Measurements from ENCODE around the gene FGF11. TPM values are rescaled to one million over a fixed set of nuclear protein-coding genes. Genes with fewer than 3 reads are reported as not detected.

FGF11 gene
- total and polyA plus RNA-seq, 2 donors (not counting 3 experiments of a cell fraction or from before 2014, with no cell fraction given), result 0.70 TPM; not detected in 1

GRCh38 chr17:7425316-7425715 is 14.0 kb upstream of the FGF11 start, which contains the start of gene SPEM2:
TSS of gene SPEM2 (plus strand) at chr17:7425616. CDS start at chr17:7425689, 73 bp downstream.
- H4K20me1 ChIP-seq (replicated peaks; ENCODE audit: control insufficient read depth, extremely low read depth, insufficient read depth, low read length), result no peaks in the 10 kb centered on the region
- H3K9ac ChIP-seq (replicated peaks; ENCODE audit: extremely low read depth, insufficient read depth, low read length), result no peak within 1 kb of the TSS
- no peak within 1 kb of the TSS for H3K4me3 ChIP-seq (replicated peaks in 1 of 3; ENCODE audit: insufficient read depth in 1 of 3, low read depth in 1 of 3, low read length in 3 of 3)
- CTCF ChIA-PET, result interaction anchor here (2.2 kb wide), 1 partner anchor 69 kb away, joined by 5 read pairs; no protein-coding TSS in a partner anchor
- intact Hi-C loops (cut with micrococcal nuclease) (no loop called here), dilution Hi-C loops (cut with MboI; ENCODE audit: extremely low pct_ligation_motif_present, low sequenced_read_pairs) (no loop called here)
- H3K36me3 ChIP-seq (ENCODE audit: control insufficient read depth in 2 of 2, extremely low read depth in 1 of 2, insufficient read depth in 2 of 2, low read length in 2 of 2), result no peaks in the 10 kb centered on the region
- no peaks in the 10 kb centered on the region for H3K9me3 ChIP-seq (replicated peaks; ENCODE audit: control insufficient read depth, insufficient read depth, low read length)
- TF ChIP-seq GATA2 (IDR thresholded peaks at IDR 0.05; ENCODE audit: insufficient read depth, insufficient read length, low read depth, low read length), result no peak
- TF ChIP-seq JUN (IDR thresholded peaks at IDR 0.05; ENCODE audit: borderline replicate concordance, insufficient read depth, insufficient read length, low read depth), result no peak
- no peak within 1 kb of the TSS for H2AFZ ChIP-seq (ENCODE audit: low read depth, low read length)
- no peaks in the 10 kb centered on the region for H3K27me3 ChIP-seq (ENCODE audit: control insufficient read depth in 2 of 2, insufficient read depth in 2 of 2, low read length in 2 of 2)
- H3K4me1 ChIP-seq (ENCODE audit: control insufficient read depth, extremely low read depth, insufficient read depth, low read length), result no peaks in the 10 kb centered on the region
- H3K4me2 ChIP-seq (ENCODE audit: insufficient read depth, low read length), result no peak within 1 kb of the TSS
- BruUV-seq (replicated peaks), result no TSS peak
- H3K9me1 ChIP-seq (replicated peaks; ENCODE audit: control insufficient read depth, extremely low read depth, insufficient read depth, low read length), result no peaks in the 10 kb centered on the region
- DNase-seq (ENCODE audit: low read depth, low spot score) (no peak), FAIRE-seq (no peak)
- H3K79me2 ChIP-seq (ENCODE audit: control insufficient read depth, insufficient read depth, low read length), result no peaks in the 10 kb centered on the region
- no peak within 1 kb of the TSS for H3K27ac ChIP-seq (ENCODE audit: insufficient read depth, low read depth, low read length)
- POLR2A ChIA-PET, result no interaction called here

GRCh38 chr17:7425756-7426155 is 13.6 kb upstream of the FGF11 start:
- DNase-seq (ENCODE audit: low read depth, low spot score) (no peak), FAIRE-seq (no peak)
- no peaks in the 10 kb centered on the region for H3K27me3 ChIP-seq (ENCODE audit: control insufficient read depth in 2 of 2, insufficient read depth in 2 of 2, low read length in 2 of 2)
- H3K9me3 ChIP-seq (replicated peaks; ENCODE audit: control insufficient read depth, insufficient read depth, low read length), result no peaks in the 10 kb centered on the region
- no peaks in the 10 kb centered on the region for H3K4me1 ChIP-seq (ENCODE audit: control insufficient read depth, extremely low read depth, insufficient read depth, low read length)
- ChIA-PET POLR2A (no interaction called here), CTCF (interaction anchor here (2.2 kb wide), 1 partner anchor 70 kb away, joined by 5 read pairs; no protein-coding TSS in a partner anchor)
- H3K9ac ChIP-seq (replicated peaks; ENCODE audit: extremely low read depth, insufficient read depth, low read length), result no peak overlapping the region
- no peak for TF ChIP-seq EZH2 (IDR thresholded peaks at IDR 0.05; ENCODE audit: borderline replicate concordance, low read depth, low read length, severe bottlenecking)
- no peak for TF ChIP-seq GATA2 (IDR thresholded peaks at IDR 0.05; ENCODE audit: insufficient read depth, insufficient read length, low read depth, low read length)
- TF ChIP-seq POLR2AphosphoS5 (IDR thresholded peaks at IDR 0.05; ENCODE audit: insufficient read depth, low read depth, low read length), result no peak
- TF ChIP-seq JUN (IDR thresholded peaks at IDR 0.05; ENCODE audit: borderline replicate concordance, insufficient read depth, insufficient read length, low read depth), result no peak
- no peak for TF ChIP-seq CTCF (IDR thresholded peaks at IDR 0.05; ENCODE audit: extremely low read depth in 1 of 2, insufficient read depth in 1 of 2, low read depth in 1 of 2, low read length in 2 of 2)
- TF ChIP-seq MAX (IDR thresholded peaks at IDR 0.05; ENCODE audit: insufficient read depth, insufficient read length), result no peak
- no peak for TF ChIP-seq FOS (IDR thresholded peaks at IDR 0.05; ENCODE audit: borderline replicate concordance, insufficient read depth, low read length)
- no peak for TF ChIP-seq POLR2A (IDR thresholded peaks at IDR 0.05; ENCODE audit: low read depth, low read length)
- TF ChIP-seq MYC (IDR thresholded peaks at IDR 0.05; ENCODE audit: low read depth, low read length), result no peak
- no peak overlapping the region for H3K27ac ChIP-seq (ENCODE audit: insufficient read depth, low read depth, low read length)
- H3K9me1 ChIP-seq (replicated peaks; ENCODE audit: control insufficient read depth, extremely low read depth, insufficient read depth, low read length), result no peaks in the 10 kb centered on the region
- H3K79me2 ChIP-seq (ENCODE audit: control insufficient read depth, insufficient read depth, low read length), result no peaks in the 10 kb centered on the region
- dilution Hi-C loops (cut with MboI; ENCODE audit: extremely low pct_ligation_motif_present, low sequenced_read_pairs), result no loop called here
- H3K4me3 ChIP-seq (replicated peaks in 1 of 3; ENCODE audit: insufficient read depth in 1 of 3, low read depth in 1 of 3, low read length in 3 of 3), result no peak overlapping the region
- no peak overlapping the region for H2AFZ ChIP-seq (ENCODE audit: low read depth, low read length)
- BruUV-seq (replicated peaks), result no TSS peak
- intact Hi-C loops (cut with micrococcal nuclease), result no loop called here
- H4K20me1 ChIP-seq (replicated peaks; ENCODE audit: control insufficient read depth, extremely low read depth, insufficient read depth, low read length), result no peaks in the 10 kb centered on the region
- H3K36me3 ChIP-seq (ENCODE audit: control insufficient read depth in 2 of 2, extremely low read depth in 1 of 2, insufficient read depth in 2 of 2, low read length in 2 of 2), result no peaks in the 10 kb centered on the region
- H3K4me2 ChIP-seq (ENCODE audit: insufficient read depth, low read length), result no peak overlapping the region
